Activated naive CD8-positive, alpha-beta T cell treated with anti-CD3 and anti-CD28 coated beads for 36 hours (primary cell): ENCODE results near the gene PSKH1. TPM values are rescaled to one million over a fixed set of nuclear protein-coding genes. Genes with fewer than 3 reads are reported as not detected.
A peak's percentile ranks its signal among the peaks of the same experiment; 100 is the strongest.

Source experiments
- DNase-seq: peaks from one replicate; pipeline ENCODE4 v3.0.0; 2021
- H3K27ac Mint-ChIP-seq: one replicate; pipeline ENCODE4 v1.8.0; 2022; ENCODE audit warnings: mild to moderate bottlenecking, moderate library complexity, mixed read lengths
- H3K27me3 Mint-ChIP-seq: one replicate; pipeline ENCODE4 v1.8.0; 2022; ENCODE audit warnings: mild to moderate bottlenecking, mixed read lengths
- H3K36me3 Mint-ChIP-seq: one replicate; pipeline ENCODE4 v1.8.0; 2021; ENCODE audit warnings: mild to moderate bottlenecking, mixed read lengths
- H3K4me1 Mint-ChIP-seq: one replicate; pipeline ENCODE4 v1.8.0; 2021; ENCODE audit warnings: mixed read lengths
- H3K4me3 Mint-ChIP-seq: one replicate; pipeline ENCODE4 v1.8.0; 2022; ENCODE audit warnings: mild to moderate bottlenecking, moderate library complexity, mixed read lengths
- H3K9me3 Mint-ChIP-seq: one replicate; pipeline ENCODE4 v1.8.0; 2022; ENCODE audit warnings: mixed read lengths
- total RNA-seq, 2 experiments: library from RNA; stranded (reverse); gene quantifications; one replicate each; pipeline ENCODE4 v1.2.3, GENCODE V29; 2021

Gene PSKH1
- total RNA-seq, 2 experiments from 2014 or later: 9.9 to 10.6 TPM

- Mint-ChIP-seq H3K4me1 (peaks cover 28% of the 10 kb centered on the region), H3K4me3 (no peak overlapping the region), H3K9me3 (no peaks in the 10 kb centered on the region), H3K27me3 (no peaks in the 10 kb centered on the region), H3K36me3 (peaks cover 2% of the 10 kb centered on the region), H3K27ac (no peak overlapping the region)
- DNase-seq: no peak
These were observed 26.7 kb downstream of the PSKH1 start for GRCh38 chr16:67919622-67920221.

- Mint-ChIP-seq H3K4me1 (peaks cover 25% of the 10 kb centered on the region), H3K36me3 (no peaks in the 10 kb centered on the region), H3K27me3 (no peaks in the 10 kb centered on the region), H3K9me3 (no peaks in the 10 kb centered on the region), H3K27ac (peak overlapping the region; percentile 32), H3K4me3 (no peak overlapping the region)
- no peak for DNase-seq
These were observed 29.2 kb downstream of the PSKH1 start for GRCh38 chr16:67922221-67922620.

- DNase-seq: no peak
- H3K27ac Mint-ChIP-seq: no peak overlapping the region
- H3K4me1 Mint-ChIP-seq: peaks cover 19% of the 10 kb centered on the region
- no peak overlapping the region for H3K4me3 Mint-ChIP-seq
- no peaks in the 10 kb centered on the region for H3K27me3 Mint-ChIP-seq
- no peaks in the 10 kb centered on the region for H3K36me3 Mint-ChIP-seq
- no peaks in the 10 kb centered on the region for H3K9me3 Mint-ChIP-seq
These were observed 29.7 kb downstream of the PSKH1 start for GRCh38 chr16:67922740-67923139.

- H3K4me3 Mint-ChIP-seq: no peak overlapping the region
- DNase-seq: no peak
- no peaks in the 10 kb centered on the region for H3K9me3 Mint-ChIP-seq
- H3K36me3 Mint-ChIP-seq: peaks cover 2% of the 10 kb centered on the region
- no peak overlapping the region for H3K27ac Mint-ChIP-seq
- H3K4me1 Mint-ChIP-seq: peaks cover 14% of the 10 kb centered on the region
- no peaks in the 10 kb centered on the region for H3K27me3 Mint-ChIP-seq
These were observed 30.5 kb downstream of the PSKH1 start for GRCh38 chr16:67923414-67924116.

DNA sequence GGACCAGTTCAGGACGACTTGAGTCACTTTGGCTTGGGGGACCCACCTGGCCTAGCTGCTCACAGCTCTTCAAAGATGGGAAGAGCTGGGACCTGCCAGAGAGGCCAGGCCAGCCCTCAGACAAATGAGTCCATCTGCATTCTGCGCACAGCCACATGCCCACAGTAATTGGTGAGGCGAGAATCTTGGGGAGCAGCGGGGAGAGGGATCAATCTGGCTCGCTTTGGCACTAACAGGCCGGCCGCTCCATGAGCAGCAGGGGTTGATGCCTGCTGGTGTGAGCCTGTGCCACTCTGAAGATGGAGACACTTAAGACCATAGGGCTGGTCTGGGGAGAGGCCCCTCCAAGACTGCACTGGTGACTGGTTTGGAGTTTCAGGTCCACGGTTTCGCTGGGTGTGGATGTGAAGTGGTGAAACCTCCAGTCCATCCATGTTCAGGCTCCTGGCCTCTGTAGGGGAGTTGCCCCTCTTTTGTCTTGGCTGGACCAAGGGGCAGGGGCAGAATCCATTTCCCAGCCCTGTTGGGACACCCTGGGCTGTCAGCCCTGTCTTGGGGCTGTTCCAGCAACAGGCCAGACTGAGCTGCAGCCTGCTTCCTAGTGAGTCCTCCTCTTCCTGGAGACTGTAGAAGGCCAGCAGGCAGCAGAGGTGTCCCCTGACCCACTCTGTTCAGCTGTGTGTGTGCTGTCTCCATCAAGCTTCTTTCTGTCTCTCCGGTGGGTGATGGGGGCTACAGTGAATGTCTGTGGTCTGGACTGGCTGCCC lies 31.3 kb downstream of the PSKH1 start:
- no peak overlapping the region for H3K27ac Mint-ChIP-seq
- DNase-seq: no peak
- peaks cover 2% of the 10 kb centered on the region for H3K36me3 Mint-ChIP-seq
- H3K9me3 Mint-ChIP-seq: no peaks in the 10 kb centered on the region
- peaks cover 14% of the 10 kb centered on the region for H3K4me1 Mint-ChIP-seq
- H3K27me3 Mint-ChIP-seq: no peaks in the 10 kb centered on the region
- H3K4me3 Mint-ChIP-seq: no peak overlapping the region

- Mint-ChIP-seq H3K36me3 (peaks cover 2% of the 10 kb centered on the region), H3K27me3 (no peaks in the 10 kb centered on the region), H3K27ac (peak overlapping the region; percentile 56), H3K9me3 (no peaks in the 10 kb centered on the region), H3K4me1 (peaks cover 14% of the 10 kb centered on the region), H3K4me3 (no peak overlapping the region)
- DNase-seq: no peak
These were observed 33.2 kb downstream of the PSKH1 start for GRCh38 chr16:67926181-67926750.

DNA sequence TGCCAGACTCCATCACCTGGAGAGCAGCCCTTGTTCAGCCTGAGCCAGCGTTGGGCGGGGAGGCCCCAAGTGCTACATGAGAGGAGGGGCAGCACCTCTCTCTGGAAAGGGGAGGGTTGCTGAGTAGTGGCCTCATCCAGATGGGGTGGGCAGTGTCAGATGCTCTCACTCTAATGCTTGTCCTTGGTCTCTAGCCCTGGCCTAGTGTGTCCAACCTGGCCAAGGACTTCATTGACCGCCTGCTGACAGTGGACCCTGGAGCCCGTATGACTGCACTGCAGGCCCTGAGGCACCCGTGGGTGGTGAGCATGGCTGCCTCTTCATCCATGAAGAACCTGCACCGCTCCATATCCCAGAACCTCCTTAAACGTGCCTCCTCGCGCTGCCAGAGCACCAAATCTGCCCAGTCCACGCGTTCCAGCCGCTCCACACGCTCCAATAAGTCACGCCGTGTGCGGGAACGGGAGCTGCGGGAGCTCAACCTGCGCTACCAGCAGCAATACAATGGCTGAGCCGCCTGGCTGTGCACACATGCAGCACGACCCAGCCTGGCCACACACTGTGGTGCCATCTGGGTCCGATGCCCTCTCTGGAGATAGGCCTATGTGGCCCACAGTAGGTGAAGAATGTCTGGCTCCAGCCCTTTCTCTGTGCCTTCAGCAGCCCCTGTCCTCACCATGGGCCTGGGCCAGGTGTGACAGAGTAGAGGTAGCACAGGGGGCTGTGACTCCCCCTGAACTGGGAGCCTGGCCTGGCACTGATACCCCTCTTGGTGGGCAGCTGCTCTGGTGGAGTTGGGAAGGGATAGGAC lies 34.3 kb downstream of the PSKH1 start:
- no peak for DNase-seq
- H3K36me3 Mint-ChIP-seq: peaks cover 2% of the 10 kb centered on the region
- no peaks in the 10 kb centered on the region for H3K27me3 Mint-ChIP-seq
- H3K9me3 Mint-ChIP-seq: no peaks in the 10 kb centered on the region
- peaks cover 7% of the 10 kb centered on the region for H3K4me1 Mint-ChIP-seq
- no peak overlapping the region for H3K4me3 Mint-ChIP-seq
- no peak overlapping the region for H3K27ac Mint-ChIP-seq

GRCh38 chr16:67928147-67928546 lies 35.1 kb downstream of the PSKH1 start:
- Mint-ChIP-seq H3K27ac (no peak overlapping the region), H3K4me1 (peaks cover 5% of the 10 kb centered on the region), H3K36me3 (peaks cover 7% of the 10 kb centered on the region), H3K27me3 (no peaks in the 10 kb centered on the region), H3K9me3 (no peaks in the 10 kb centered on the region), H3K4me3 (no peak overlapping the region)
- DNase-seq: no peak

- Mint-ChIP-seq H3K4me3 (no peak overlapping the region), H3K9me3 (no peaks in the 10 kb centered on the region), H3K4me1 (peaks cover 4% of the 10 kb centered on the region), H3K27ac (no peak overlapping the region), H3K27me3 (no peaks in the 10 kb centered on the region), H3K36me3 (peaks cover 10% of the 10 kb centered on the region)
- peak; percentile 77 for DNase-seq
These were observed 35.7 kb downstream of the PSKH1 start for GRCh38 chr16:67928561-67929364.

DNA sequence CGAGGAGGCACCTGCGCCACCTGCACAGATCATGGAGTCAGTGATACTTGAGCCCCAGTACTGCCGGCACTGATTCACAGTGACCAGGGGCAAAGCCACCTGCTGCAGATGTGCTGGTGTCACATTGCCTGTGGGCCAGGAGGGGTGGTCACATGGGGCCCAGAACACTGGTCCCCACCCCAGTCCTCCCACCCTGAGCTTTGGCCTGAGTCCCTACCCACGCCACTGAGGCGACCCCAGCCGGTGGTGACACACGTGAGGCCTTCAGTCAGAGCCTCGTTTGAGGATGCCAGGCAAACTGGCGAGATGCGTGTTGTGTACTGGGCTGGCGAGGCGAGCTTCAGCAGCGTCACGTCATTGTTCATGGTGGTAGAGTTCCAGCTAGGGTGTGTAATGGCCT lies 37.1 kb downstream of the PSKH1 start:
- H3K36me3 Mint-ChIP-seq: peaks cover 24% of the 10 kb centered on the region
- no peaks in the 10 kb centered on the region for H3K9me3 Mint-ChIP-seq
- H3K27me3 Mint-ChIP-seq: no peaks in the 10 kb centered on the region
- H3K4me3 Mint-ChIP-seq: no peak overlapping the region
- peaks cover 16% of the 10 kb centered on the region for H3K4me1 Mint-ChIP-seq
- DNase-seq: no peak
- no peak overlapping the region for H3K27ac Mint-ChIP-seq

DNA sequence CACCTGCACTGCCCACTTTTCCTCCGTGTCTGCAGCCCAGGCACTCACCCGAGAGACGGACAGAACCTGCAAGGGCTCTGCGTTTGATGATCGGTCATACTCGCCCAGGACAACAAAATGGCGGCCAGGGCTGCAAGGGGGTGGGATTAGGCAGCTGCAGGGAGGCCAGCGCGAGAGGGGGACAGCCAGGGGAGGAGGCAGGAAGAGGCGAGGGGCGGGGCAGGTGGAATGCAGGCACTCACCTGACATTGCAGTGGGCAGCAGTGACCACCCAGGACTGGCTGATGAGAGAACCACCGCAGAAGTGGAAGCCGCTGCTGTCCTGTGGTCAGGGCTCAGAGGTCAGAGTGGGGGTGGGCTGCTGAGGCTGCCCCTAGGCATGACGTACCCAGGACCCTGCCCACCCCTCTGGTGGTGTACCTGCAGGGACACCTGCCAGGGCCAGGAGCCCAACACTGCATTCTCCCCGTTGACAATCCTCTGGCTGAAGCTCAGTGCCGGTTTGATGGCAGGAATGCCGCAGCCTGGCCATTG lies 37.7 kb downstream of the PSKH1 start:
- Mint-ChIP-seq H3K27me3 (peaks cover under 1% of the 10 kb centered on the region), H3K27ac (no peak overlapping the region), H3K9me3 (no peaks in the 10 kb centered on the region), H3K4me3 (no peak overlapping the region), H3K36me3 (peaks cover 30% of the 10 kb centered on the region), H3K4me1 (peaks cover 19% of the 10 kb centered on the region)
- no peak for DNase-seq

- peaks cover 3% of the 10 kb centered on the region for H3K27me3 Mint-ChIP-seq
- DNase-seq: no peak
- H3K9me3 Mint-ChIP-seq: no peaks in the 10 kb centered on the region
- H3K4me3 Mint-ChIP-seq: no peak within 1 kb of the TSS
- H3K4me1 Mint-ChIP-seq: peaks cover 20% of the 10 kb centered on the region
- peak within 1 kb of the TSS; percentile 51 for H3K27ac Mint-ChIP-seq
- H3K36me3 Mint-ChIP-seq: peaks cover 39% of the 10 kb centered on the region
These were observed 38.8 kb downstream of the PSKH1 start, which contains the start of gene CTRL for GRCh38 chr16:67931712-67932461. TSS of gene CTRL (minus strand) at chr16:67931862. CDS start at chr16:67931852, 10 bp downstream.

GRCh38 chr16:67932462-67932840 lies 39.4 kb downstream of the PSKH1 start:
- no peak overlapping the region for H3K27ac Mint-ChIP-seq
- no peak for DNase-seq
- no peaks in the 10 kb centered on the region for H3K9me3 Mint-ChIP-seq
- H3K4me1 Mint-ChIP-seq: peaks cover 26% of the 10 kb centered on the region
- peaks cover 3% of the 10 kb centered on the region for H3K27me3 Mint-ChIP-seq
- H3K36me3 Mint-ChIP-seq: peaks cover 44% of the 10 kb centered on the region
- H3K4me3 Mint-ChIP-seq: no peak overlapping the region
